C4-2B (cell line): ENCODE data around the gene PSMD9.

Source experiments
- CTCF ChIP-seq: fragments of 450-650 bp; conservative IDR thresholded peaks from 2 replicates; pipeline ENCODE4 v1.5.1; 2017; ENCODE audit warnings: mild to moderate bottlenecking
- ZFX ChIP-seq: fragments of 450-650 bp; IDR thresholded peaks from 2 replicates; pipeline ENCODE4 v1.6.1; 2017

DNA sequence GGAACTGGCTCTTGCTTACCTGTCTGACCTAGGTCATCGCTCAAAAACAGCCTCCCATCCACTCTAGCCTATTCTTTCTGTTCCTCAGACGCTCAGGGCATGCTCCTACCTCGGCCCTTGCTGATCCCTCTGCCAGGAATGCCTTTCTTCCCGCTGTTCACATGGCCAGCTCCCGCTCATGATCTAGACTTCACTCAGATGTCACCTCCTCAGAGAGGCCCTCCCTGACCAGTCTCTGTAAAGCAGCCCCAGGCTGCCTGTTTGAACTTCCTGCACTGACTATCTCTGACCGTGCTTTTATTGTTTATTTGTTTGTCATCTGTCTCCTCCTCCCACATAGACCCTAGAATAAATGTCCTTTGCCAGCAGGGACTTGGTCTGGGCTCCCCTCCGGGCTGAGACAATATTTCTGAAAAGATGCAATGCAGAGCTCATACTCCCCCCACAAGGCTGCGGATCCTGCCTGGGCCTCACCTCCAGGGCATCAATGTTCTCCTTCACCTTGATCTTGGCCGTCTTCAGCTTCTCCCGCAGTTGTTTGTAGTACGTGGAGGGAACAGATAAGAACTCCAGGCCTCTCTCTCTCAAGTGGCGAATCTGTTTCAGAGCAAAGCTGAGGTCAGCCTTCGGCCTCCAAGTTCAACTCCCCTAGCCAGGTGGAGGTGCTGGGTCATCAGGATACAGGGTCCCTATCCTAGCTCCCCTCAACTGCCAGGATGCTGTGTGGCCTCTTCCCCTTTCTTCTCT lies 45.2 kb upstream of the PSMD9 start:
- TF ChIP-seq CTCF, result no peak
- TF ChIP-seq ZFX, result no peak
